Fibroblast of villous mesenchyme (primary cell): Measurements from ENCODE around the gene TBCB. TPM values are rescaled to one million over a fixed set of nuclear protein-coding genes. Genes with fewer than 3 reads are reported as not detected.

ENCODE experiments used
- DNase-seq: peaks from one replicate; pipeline ENCODE4 v3.0.0-alpha.2; 2010; ENCODE audit warnings: low read depth
- H3K4me3 ChIP-seq: 2 replicates; pipeline ENCODE4 v1.5.1; 2011; ENCODE audit warnings: low read depth, mild to moderate bottlenecking, low read length
- total RNA-seq: library from RNA; depleted of rRNA; stranded (reverse); fragments of >200 nt; gene quantifications from 2 replicates; pipeline ENCODE4 v1.2.3, GENCODE V29; 2012
- TF ChIP-seq, protein P1 (sequence below): IDR thresholded peaks from 2 replicates; pipeline ENCODE4 v1.5.1; 2012; ENCODE audit warnings: low read depth, mild to moderate bottlenecking, low read length; ENCODE audit not compliant: insufficient read depth

The TBCB gene
- total RNA-seq, 1 donor: 144 TPM

DNA sequence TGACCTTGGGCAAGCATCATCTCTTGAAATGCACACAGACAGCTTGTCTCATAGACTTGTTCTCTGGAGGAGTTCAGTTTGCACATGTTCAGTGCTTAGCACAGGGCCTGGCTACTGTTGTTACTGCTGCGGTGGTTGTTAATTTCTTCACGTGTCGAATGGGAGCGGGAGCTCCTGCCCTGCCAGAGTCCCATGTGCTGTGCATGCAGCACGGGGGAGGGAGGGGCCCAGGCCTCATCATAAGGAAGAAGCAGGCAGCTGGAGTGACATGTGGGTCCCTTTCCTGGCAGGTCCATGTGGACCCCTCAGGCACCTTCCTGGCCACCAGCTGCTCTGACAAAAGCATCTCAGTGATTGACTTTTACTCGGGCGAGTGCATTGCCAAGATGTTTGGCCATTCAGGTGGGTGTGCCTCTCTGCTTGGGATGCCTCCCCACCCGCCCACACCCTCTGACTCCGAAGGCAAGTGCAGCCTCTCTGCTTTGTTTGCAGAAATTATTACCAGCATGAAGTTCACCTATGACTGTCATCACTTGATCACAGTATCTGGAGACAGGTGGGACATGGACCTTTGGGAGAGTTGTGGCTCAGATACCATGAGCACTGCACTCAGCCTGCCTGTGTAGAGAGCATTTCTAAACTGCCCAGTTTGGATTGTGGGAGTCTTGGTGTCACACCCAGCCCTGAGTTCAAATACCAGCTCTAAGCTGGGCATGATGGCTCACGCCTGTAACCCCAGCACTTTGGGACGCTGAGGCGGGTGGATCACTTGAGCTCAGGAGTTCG, 24.2 kb upstream of the TBCB start:
- H3K4me3 ChIP-seq: no peak overlapping the region
- TF ChIP-seq, protein P1, sequence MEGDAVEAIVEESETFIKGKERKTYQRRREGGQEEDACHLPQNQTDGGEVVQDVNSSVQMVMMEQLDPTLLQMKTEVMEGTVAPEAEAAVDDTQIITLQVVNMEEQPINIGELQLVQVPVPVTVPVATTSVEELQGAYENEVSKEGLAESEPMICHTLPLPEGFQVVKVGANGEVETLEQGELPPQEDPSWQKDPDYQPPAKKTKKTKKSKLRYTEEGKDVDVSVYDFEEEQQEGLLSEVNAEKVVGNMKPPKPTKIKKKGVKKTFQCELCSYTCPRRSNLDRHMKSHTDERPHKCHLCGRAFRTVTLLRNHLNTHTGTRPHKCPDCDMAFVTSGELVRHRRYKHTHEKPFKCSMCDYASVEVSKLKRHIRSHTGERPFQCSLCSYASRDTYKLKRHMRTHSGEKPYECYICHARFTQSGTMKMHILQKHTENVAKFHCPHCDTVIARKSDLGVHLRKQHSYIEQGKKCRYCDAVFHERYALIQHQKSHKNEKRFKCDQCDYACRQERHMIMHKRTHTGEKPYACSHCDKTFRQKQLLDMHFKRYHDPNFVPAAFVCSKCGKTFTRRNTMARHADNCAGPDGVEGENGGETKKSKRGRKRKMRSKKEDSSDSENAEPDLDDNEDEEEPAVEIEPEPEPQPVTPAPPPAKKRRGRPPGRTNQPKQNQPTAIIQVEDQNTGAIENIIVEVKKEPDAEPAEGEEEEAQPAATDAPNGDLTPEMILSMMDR: no peak
- no peak for DNase-seq

DNA sequence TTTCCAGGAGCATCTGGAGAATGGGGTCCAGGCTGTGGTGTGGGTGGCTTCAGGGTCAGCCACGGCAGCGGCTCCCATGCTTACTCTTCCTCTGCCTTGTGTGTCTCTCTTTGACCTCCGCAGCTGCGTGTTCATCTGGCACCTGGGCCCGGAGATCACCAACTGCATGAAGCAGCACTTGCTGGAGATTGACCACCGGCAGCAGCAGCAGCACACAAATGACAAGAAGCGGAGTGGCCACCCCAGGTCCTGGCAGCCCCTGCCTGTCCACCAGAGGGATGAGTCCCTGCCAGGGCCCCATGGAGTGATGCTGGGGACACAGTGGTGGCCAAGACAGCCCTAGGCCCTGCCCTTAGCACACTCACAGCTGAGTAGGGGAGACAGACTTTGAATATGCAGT, 22.7 kb upstream of the TBCB start:
- DNase-seq: no peak
- no peak overlapping the region for H3K4me3 ChIP-seq
- TF ChIP-seq, protein P1: no peak

DNA sequence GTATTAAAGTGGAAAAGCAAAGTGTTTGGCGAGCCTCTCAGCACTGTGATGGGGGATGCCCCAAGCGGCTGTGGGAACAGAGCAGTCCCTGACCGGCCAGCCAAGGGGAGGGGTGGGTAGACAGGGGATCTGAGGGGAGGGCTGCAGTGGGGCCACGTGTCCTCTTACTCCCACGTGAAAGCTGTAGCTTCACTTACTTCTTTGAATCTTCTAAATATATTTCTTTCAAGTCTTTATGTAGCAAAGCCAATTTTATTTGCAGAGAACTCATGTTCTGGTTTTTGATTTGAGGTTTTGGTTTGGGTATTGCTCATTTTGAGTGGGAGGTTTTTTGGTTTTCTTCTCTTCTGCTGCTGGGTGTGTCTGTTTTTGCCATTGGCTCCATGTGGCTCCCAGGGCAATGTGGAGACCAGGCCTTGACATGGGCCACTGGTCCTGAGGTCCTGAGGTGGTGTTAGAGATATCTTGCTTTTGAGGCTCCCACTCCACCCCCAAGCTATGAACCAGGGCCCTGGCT, 22.1 kb upstream of the TBCB start:
- no peak for DNase-seq
- TF ChIP-seq, protein P1: no peak
- H3K4me3 ChIP-seq: no peak overlapping the region

DNA sequence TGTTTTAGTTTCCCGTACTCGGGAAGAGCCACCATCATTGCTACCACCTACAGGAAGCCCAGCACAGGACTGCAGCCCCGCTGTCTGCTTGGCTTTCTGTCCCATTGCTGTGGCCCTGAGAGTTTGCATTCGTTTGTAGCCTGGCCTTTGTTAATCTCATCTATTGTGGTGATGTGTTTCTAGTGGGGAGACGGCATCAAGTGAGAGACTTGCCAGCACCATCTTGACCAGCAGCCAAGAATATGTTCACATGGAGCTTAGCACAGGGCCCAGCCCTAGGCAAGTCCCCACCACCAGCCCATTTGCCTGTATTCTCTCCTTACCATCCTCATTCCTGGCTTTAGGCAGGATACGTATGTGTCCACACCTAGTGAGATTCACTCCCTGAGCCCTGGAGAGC, 21.6 kb upstream of the TBCB start:
- DNase-seq: no peak
- H3K4me3 ChIP-seq: no peak overlapping the region
- TF ChIP-seq, protein P1: no peak

DNA sequence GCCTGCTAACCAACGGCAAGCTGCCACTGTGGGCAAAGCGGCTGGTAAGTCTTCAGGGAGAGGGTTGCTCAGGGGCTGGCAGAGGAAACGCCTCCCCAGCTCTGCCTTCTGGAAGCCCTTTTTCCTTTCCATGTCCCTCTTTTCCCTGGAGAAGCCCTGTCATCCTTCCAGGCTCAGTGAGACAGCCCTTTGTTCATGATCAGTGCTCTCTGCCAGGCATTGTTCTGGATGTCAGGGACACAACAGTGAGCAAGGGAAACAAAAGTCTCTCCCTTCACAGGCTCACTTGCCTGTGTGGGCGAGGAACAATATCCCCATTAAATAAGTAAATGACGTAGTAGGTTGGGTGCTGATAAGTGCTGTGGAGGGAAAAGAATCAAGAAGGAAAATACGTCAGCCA, 18.2 kb upstream of the TBCB start:
- DNase-seq: no peak
- TF ChIP-seq, protein P1: no peak

DNA sequence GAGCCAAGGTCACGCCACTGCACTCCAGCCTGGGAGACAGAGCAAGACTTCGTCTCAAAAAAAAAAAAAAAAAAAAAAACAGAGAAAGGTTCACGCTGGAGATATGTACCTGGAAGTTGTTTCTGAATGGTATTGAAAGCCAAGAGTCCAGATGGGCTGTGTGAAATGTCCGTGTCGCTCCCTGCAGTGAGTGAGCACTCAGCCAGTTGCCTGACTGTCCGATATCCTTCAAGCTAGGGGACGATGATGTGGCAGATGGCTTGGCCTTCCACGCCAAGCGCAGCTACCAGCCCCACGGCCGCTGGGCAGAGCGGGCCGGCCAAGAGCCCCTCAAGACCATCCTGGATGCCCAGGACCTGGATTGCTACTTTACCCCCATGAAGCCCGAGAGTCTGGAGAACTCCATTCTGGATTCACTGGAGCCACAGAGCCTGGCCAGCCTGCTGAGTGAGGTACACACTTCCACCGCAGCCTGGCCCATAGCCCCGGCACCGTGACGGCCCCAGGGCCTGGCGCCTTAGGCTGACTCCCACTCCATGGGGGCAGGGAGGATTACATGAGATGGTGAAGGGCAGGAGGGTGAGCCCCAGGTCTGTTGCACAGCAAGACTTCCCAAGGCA, 16.0 kb upstream of the TBCB start:
- H3K4me3 ChIP-seq: no peak overlapping the region
- no peak for DNase-seq
- TF ChIP-seq, protein P1: no peak

More for the DNA sequence above, 18.2 kb upstream of the TBCB start:
- no peak overlapping the region for H3K4me3 ChIP-seq
